AG04449 (cell line): Measurements from ENCODE around the gene AKAP1.
A peak's percentile ranks its signal among the peaks of the same experiment; 100 is the strongest.

Experiments
- CTCF ChIA-PET: fragments of 350-600 bp; formaldehyde crosslinking; extraction: SDS; loops from one replicate; lab custom pipeline; 2021; ENCODE audit warnings: antibody characterized with exemption; lab: Yijun Ruan, JAX
- POLR2A ChIA-PET: fragments of 400-600, 350-600 bp; formaldehyde crosslinking; extraction: SDS; loops from one replicate; lab custom pipeline; 2020; ENCODE audit warnings: antibody characterized with exemption, inconsistent platforms; lab: Yijun Ruan, JAX
- DNase-seq: peaks from one replicate; pipeline ENCODE4 v3.0.0-alpha.2; 2010; ENCODE audit warnings: low read depth, low spot score
- H3K4me3 ChIP-seq: 2 replicates; pipeline ENCODE4 v1.5.1; 2011; ENCODE audit warnings: low read depth, mild to moderate bottlenecking, control low read depth, low read length
- TF ChIP-seq, protein P1 (sequence below): IDR thresholded peaks from one replicate; pipeline ENCODE4 v1.5.1; 2011; ENCODE audit warnings: mild to moderate bottlenecking, moderate library complexity, low read length, control low read depth, inconsistent platforms; ENCODE audit not compliant: insufficient read depth; ENCODE audit errors: missing control alignments

The AKAP1 gene

DNA sequence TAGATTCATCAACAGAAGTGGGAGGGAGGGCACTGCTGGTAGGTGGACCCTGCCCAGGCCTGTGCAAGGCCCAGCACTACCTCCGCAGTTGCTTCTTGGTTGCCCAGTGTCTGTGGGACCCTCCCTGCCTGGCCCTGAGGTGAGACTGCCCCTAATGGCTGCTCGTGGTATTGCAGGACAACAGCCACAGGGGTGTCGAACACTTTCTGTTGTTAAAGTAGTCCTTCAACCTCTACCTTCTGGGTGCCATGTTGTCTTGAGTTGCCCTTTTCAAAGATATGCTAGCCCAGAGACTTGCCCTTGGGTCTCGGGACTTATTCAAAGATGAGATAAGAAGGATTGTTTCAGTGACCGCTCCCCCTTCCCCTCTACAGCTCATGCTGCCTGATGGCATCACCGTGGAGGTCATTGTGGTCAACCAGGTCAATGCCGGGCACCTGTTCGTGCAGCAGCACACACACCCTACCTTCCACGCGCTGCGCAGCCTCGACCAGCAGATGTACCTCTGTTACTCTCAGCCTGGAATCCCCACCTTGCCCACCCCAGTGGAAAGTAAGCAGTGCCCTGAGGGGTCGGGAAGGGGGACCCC lies 29.1 kb downstream of the AKAP1 start:
- H3K4me3 ChIP-seq: no peak overlapping the region
- DNase-seq: no peak
- ChIA-PET CTCF (interaction anchor here (0.9 to 1.6 kb wide), 4 partner anchors 10 to 719 kb away, joined by 3 to 7 read pairs (median 3); no protein-coding TSS in a partner anchor), POLR2A (no interaction called here)
- TF ChIP-seq, protein P1, sequence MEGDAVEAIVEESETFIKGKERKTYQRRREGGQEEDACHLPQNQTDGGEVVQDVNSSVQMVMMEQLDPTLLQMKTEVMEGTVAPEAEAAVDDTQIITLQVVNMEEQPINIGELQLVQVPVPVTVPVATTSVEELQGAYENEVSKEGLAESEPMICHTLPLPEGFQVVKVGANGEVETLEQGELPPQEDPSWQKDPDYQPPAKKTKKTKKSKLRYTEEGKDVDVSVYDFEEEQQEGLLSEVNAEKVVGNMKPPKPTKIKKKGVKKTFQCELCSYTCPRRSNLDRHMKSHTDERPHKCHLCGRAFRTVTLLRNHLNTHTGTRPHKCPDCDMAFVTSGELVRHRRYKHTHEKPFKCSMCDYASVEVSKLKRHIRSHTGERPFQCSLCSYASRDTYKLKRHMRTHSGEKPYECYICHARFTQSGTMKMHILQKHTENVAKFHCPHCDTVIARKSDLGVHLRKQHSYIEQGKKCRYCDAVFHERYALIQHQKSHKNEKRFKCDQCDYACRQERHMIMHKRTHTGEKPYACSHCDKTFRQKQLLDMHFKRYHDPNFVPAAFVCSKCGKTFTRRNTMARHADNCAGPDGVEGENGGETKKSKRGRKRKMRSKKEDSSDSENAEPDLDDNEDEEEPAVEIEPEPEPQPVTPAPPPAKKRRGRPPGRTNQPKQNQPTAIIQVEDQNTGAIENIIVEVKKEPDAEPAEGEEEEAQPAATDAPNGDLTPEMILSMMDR: peak; percentile 88

DNA sequence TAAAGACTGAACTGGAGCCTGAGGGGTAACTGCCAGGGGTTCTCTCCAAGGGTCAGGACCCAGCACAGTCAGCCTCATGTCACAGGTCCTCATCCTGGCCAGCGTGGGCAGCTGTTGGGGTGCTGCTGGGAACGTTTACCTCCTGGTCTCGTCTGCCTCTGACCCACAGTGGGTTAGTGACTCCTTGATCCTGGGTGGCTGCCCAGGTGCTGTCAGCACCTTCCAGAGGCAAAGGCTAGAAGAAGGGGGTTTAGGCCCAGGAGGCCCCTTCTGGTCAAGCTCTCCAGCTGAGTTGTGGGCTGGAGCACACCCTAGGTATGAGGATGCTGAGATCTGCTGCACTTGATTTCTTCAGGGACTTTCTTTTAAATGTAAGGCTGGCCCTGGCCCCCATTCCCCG lies 30.3 kb downstream of the AKAP1 start:
- H3K4me3 ChIP-seq: no peak overlapping the region
- no peak for DNase-seq
- ChIA-PET CTCF (interaction anchor here (1.4 to 1.6 kb wide), 2 partner anchors 10 to 27 kb away, joined by 3 to 7 read pairs; no protein-coding TSS in a partner anchor), POLR2A (no interaction called here)
- TF ChIP-seq, protein P1: no peak

DNA sequence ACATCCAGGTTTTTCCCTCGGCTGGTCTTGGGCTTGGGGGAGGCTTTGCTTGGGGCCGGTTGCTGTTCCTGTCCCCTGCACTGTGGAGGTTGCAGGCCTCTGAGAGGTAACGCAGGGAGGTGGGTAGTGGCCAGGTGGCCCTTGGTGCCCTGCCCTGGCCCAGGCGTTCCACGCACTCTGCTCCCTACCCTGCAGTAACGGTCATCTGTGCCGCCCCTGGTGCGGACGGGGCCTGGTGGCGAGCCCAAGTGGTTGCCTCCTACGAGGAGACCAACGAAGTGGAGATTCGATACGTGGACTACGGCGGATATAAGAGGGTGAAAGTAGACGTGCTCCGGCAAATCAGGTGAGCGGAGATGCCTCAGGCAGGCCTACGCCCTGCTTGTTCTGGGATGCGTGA lies 30.9 kb downstream of the AKAP1 start:
- H3K4me3 ChIP-seq: no peak overlapping the region
- POLR2A ChIA-PET: no interaction called here
- CTCF ChIA-PET: interaction anchor here (7.2 kb wide), 1 partner anchor 8 kb away, joined by 56 read pairs; no protein-coding TSS in a partner anchor
- DNase-seq: no peak
- TF ChIP-seq, protein P1: no peak

GRCh38 chr17:57117798-57118197 lies 32.8 kb downstream of the AKAP1 start:
- no peak for DNase-seq
- TF ChIP-seq, protein P1: no peak
- no peak overlapping the region for H3K4me3 ChIP-seq
- ChIA-PET CTCF (interaction anchor here (0.9 to 7.2 kb wide), 2 partner anchors 10 to 625 kb away, joined by 3 to 56 read pairs; no protein-coding TSS in a partner anchor), POLR2A (no interaction called here)

DNA sequence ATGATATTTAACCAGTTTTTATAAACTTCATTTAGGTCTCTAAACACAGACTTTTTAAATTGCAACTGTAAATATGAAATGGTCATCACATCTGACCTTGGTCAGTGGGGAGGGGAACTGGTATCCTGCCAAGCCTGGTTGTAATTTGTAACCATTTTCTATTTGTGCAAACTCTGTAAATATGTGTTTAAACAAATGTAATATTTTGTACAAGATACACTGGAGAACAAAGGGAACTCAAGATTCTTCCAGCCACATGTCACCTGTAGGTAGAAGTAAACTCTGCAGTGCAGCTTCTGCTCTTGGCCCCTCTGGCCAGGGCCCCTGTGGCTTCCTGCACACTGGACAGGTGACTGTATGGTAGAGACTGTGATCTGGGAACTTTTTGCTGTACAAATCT lies 35.8 kb downstream of the AKAP1 start:
- DNase-seq: no peak
- CTCF ChIA-PET: interaction anchor here (0.7 to 7.2 kb wide), 17 partner anchors 8 to 988 kb away, joined by 3 to 56 read pairs (median 5); no protein-coding TSS in a partner anchor
- POLR2A ChIA-PET: no interaction called here
- TF ChIP-seq, protein P1: no peak
- no peak overlapping the region for H3K4me3 ChIP-seq

GRCh38 chr17:57121308-57122042 lies 36.4 kb downstream of the AKAP1 start:
- POLR2A ChIA-PET: no interaction called here
- DNase-seq: peak; percentile 4
- TF ChIP-seq, protein P1: peak; percentile 64
- CTCF ChIA-PET: interaction anchor here (0.7 to 7.2 kb wide), 23 partner anchors 8 to 1051 kb away, joined by 3 to 56 read pairs (median 4); no protein-coding TSS in a partner anchor
- H3K4me3 ChIP-seq: no peak overlapping the region
